NCI-H1092 treated with DMSO at 0.1 percent for 48 hours (cell line): ENCODE data around the gene NBEAL2.
"Not testable (repeated sequence)": the region's sequence is repeated elsewhere in the genome, so short reads cannot be mapped to it uniquely, and the experiment has no call there.

Experiments used
- DNase-seq: peaks from one replicate; lab custom pipeline; 2025; lab: John Stamatoyannopoulos, UW

The NBEAL2 gene

GRCh38 chr3:47012342-47013230 is 33.1 kb downstream of the NBEAL2 start:
- DNase-seq = peak; percentile 13

- no peak for DNase-seq
Observed at GRCh38 chr3:47013231-47013630, 33.8 kb downstream of the NBEAL2 start.

GRCh38 chr3:47014036-47014435 is 34.6 kb downstream of the NBEAL2 start:
- DNase-seq = no peak

- DNase-seq = no peak
Observed at GRCh38 chr3:47015151-47015550, 35.7 kb downstream of the NBEAL2 start.

- DNase-seq = no peak
Observed at GRCh38 chr3:47016086-47016933, 36.8 kb downstream of the NBEAL2 start.

- no peak for DNase-seq
Observed at GRCh38 chr3:47016934-47017435, 37.5 kb downstream of the NBEAL2 start.

- no peak for DNase-seq
Observed at GRCh38 chr3:47017504-47018268, 38.2 kb downstream of the NBEAL2 start.

- DNase-seq = no peak
Observed at GRCh38 chr3:47018269-47018611, 38.8 kb downstream of the NBEAL2 start.

- DNase-seq = no peak
Observed at GRCh38 chr3:47019201-47019600, 39.7 kb downstream of the NBEAL2 start.

GRCh38 chr3:47020311-47020710 is 40.8 kb downstream of the NBEAL2 start:
- no peak for DNase-seq

- peak; percentile 47 for DNase-seq
Observed at GRCh38 chr3:47022641-47023071, 43.2 kb downstream of the NBEAL2 start.

- DNase-seq = no peak
Observed at GRCh38 chr3:47024932-47025331, 45.5 kb downstream of the NBEAL2 start.

GRCh38 chr3:47026432-47026831 is 47.0 kb downstream of the NBEAL2 start:
- DNase-seq = not testable (repeated sequence)

- DNase-seq = no peak
Observed at GRCh38 chr3:47028146-47028545, 48.7 kb downstream of the NBEAL2 start.

- DNase-seq = no peak
Observed at GRCh38 chr3:47028667-47029066, 49.2 kb downstream of the NBEAL2 start.

- DNase-seq = not testable (repeated sequence)
Observed at GRCh38 chr3:47031041-47031440, 51.6 kb downstream of the NBEAL2 start.

- DNase-seq = no peak
Observed at GRCh38 chr3:47034868-47035489, 55.5 kb downstream of the NBEAL2 start.

GRCh38 chr3:47035645-47036044 is 56.2 kb downstream of the NBEAL2 start:
- DNase-seq = no peak

GRCh38 chr3:47036145-47036544 is 56.7 kb downstream of the NBEAL2 start:
- no peak for DNase-seq

- not testable (repeated sequence) for DNase-seq
Observed at GRCh38 chr3:47037302-47037701, 57.8 kb downstream of the NBEAL2 start.

- DNase-seq = no peak
Observed at GRCh38 chr3:47041114-47041513, 61.6 kb downstream of the NBEAL2 start.
